GM21717 (cell line): ENCODE data around the gene FAM186B.
"Not testable (repeated sequence)": the region's sequence is repeated elsewhere in the genome, so short reads cannot be mapped to it uniquely, and the experiment has no call there.

Experiments used
- ATAC-seq: cut with Tn5 transposase; IDR thresholded peaks from one replicate; pipeline ENCODE4 v1.9.1; 2021; ENCODE audit warnings: mild to moderate bottlenecking, moderate library complexity; ENCODE audit not compliant: unreplicated experiment

The FAM186B gene

DNA sequence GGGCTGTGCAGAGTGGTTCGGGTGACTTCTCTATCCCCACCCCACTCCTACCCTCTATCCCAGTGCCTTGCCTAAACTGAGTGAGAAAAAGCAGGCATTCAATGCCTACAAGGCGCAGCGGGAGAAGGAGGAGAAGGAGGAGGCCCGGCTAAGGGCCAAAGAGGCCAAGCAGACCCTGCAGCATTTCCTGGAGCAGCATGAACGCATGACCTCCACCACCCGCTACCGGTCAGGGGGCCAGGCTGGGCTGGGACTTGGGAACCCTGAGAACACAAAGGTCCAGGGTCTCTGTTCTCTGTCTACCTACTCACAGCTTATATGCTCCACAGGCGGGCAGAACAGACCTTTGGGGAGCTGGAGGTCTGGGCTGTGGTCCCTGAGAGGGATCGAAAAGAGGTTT lies 29.6 kb upstream of the FAM186B start:
- ATAC-seq: no peak

DNA sequence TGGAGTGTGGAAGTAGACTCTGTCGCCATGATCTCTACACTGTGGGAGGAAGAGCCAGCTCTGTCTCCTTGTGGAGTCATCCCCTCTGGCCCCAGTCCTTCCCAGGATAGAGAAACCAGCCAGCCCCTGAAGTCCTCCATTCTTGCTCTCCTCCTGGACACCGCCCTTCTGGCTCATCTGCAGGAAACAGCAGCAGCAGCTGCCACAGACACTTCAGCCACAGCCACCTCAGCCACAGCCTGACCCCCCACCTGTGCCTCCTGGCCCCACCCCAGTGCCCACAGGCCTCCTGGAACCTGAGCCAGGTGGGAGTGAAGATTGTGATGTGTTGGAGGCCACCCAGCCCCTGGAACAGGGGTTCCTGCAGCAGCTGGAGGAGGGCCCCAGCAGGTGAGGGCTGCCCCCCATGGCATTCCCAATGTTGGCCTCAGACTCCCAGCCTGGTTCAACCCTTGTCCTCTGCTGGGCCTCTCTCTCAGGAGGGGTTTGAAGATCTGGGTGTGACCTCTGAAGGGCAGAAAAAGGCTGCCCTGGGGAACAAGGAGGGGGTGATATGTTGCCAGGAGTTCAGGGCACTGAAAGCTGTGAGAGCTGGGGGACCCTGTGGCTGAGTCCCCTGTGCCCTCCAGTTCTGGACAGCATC lies 28.4 kb upstream of the FAM186B start:
- ATAC-seq: no peak

DNA sequence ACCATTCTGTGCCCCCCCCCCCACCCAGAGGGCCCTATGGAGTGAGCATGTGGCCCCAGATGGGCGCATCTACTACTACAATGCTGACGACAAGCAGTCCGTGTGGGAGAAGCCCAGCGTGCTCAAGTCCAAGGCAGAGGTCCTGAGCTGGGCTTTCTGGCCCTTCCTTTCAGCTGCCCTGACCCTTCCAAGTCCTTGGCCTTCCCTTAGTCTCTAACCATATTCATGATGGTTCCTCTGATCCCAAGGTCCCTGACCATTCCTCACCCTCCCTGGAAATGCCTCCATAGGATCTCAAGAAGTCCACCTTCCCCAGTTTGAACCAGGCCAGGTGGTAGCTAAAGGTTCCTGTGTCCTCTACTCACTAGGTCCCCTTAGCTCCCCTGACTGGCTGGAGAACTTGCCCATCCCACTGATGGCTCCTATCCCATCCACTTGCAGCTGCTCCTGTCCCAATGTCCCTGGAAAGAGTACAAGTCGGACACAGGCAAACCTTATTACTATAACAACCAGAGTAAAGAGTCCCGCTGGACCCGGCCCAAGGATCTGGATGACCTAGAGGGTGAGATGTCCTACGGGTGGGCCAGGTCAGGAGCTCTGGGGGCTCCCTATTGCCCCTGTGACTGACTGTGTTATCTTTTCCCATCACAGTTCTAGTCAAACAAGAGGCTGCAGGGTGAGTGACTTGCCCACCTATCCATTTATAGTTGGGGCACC lies 27.7 kb upstream of the FAM186B start:
- ATAC-seq: no peak

DNA sequence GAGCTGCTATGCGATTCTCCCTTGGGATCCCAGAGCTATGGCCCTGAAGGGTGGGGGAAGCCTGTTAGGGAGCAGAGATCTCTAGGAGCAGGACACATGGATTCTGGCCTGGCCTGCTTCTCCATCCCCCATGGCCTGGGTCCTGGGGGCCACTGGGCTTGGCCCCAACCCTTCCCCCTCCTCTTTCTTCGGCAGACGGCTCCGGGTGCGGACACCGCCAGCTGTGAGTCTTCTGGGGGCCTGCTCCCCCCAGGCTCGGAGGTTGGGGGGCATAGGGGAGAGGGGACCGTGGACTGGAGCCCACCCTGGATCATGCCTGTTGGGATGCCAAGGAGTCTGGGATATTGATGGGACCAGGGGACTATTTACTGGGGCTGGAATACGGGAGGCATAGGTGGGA lies 27.0 kb upstream of the FAM186B start:
- no peak for ATAC-seq

DNA sequence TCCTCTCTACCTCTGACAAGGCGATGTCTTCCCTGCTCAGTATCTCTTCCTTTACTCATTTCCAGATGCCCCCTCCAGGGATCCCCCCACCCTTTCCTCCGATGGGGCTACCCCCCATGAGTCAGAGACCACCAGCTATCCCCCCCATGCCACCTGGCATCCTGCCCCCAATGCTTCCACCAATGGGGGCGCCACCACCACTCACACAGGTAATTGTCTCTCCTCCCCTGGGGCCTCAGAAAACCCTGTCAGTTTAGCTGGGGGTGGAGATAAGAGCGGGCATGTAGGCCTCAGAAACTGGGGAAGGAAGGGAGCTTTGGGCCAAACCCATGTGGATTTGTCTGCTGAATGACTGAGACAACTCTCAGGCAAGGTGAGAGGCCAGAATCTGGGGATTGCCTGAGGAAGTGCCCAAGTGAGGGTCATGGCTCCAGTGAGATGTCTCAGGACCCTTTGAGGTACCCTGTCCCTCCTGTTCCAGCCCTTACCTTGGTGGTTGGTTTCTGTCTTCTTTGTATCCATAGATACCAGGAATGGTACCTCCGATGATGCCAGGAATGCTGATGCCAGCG lies 26.0 kb upstream of the FAM186B start:
- no peak for ATAC-seq

DNA sequence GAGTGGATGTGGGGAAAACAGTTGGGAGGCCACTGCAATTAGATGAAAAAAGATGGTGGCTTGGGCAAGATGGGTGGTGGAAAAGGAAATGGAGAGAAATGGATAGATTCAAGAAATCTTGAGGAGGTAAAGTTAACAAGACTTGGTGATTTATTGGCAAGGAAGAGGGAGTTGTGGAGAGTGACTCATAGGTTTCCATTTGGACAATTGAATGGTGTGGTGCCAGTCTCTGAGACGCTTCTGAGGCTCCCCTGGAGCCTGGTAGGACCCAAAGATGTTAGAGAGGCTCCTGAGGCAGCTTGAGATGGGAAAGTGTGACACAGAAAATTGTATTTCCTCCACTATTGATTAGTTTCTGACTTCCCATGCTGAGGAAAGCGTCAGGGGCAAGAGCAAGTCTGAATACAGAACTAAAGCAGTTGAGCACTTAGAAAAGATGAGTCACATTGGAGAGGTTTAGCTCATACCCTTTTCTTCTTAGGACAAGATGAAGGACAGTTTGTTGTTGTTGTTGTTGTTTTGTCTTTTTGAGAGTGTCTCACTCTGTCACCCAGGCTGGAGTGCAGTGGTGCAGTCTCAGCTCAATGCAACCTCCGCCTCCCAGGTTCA lies 22.4 kb upstream of the FAM186B start:
- no peak for ATAC-seq

DNA sequence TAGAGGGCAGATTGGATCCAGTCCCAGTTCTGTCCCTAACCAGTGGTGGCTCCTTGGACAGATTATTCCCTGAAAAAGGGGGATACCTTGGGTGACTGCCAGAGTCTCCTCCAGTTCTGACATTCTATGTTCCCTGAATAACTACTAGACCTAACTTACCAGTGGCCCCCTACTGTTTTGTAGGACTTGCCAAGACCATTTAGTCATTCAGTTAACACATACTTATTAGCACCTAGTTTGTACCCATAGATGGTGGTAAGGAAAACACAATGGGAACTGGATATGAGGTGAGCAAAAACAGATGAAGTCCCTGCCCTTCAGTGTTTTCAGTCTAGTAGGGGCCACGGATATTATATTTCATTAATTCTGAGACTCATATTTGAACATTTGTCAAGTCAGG lies 21.4 kb upstream of the FAM186B start:
- no peak for ATAC-seq

DNA sequence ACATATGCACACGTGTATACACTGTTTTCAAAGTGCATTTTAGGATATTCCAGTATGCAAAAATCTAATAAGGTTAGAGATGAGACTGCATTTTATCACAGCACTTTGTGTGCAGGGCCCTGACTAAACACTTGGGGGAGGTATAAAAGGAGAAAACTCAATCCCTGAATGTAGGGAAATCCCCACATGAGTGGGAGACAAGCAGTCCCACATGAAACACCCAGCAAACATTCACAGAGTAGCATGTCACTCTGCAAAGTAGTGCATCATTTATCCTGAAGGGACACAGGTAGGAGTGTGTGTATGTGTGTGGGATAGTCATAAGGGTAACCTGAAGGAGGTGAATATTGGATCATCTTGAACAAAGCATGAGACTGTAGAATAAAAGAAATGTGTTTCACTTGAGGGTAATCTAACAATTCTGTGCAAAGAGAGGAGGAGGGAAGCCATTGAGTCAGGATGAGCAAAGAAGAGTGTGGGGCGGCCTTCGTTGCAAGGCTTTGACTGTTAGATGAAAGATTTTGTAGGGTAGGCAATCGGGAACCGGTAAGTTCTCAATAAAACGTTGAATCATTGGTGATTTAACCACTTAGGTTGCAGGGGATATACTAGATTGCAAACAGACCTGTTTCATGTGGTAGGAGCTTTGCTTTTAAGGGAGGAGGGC lies 20.9 kb upstream of the FAM186B start:
- no peak for ATAC-seq

DNA sequence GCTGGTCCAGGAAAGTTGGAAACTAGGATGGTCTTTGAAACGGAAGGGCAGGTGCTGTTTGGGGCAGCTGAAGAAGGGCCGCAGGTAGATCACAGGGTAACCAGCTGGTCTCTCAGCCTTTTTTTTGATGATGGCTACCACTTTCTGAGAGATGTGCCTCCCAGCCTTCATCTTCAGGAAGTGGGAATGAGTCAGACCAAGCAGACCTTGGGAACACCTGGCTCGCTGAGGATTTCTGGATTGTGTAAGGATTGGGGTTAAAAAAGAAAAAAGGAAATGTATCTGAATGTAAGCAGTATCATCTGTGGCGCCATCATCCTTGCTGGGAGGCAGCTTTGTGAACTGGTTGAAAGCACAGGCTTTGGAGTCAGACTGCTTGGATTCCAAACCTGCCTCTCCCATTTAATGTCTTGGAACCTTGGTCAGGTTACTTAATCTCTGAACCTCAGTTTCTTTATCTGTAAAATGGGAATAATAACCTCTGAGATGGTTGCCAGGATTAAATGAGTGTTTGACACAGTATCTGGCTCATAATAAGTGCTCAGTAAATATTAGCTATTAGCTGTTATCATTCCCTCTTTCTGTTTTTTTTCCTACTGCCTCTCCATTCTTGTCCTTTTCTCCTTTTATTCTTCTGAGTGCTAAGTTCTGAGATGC lies 19.6 kb upstream of the FAM186B start:
- ATAC-seq: no peak

DNA sequence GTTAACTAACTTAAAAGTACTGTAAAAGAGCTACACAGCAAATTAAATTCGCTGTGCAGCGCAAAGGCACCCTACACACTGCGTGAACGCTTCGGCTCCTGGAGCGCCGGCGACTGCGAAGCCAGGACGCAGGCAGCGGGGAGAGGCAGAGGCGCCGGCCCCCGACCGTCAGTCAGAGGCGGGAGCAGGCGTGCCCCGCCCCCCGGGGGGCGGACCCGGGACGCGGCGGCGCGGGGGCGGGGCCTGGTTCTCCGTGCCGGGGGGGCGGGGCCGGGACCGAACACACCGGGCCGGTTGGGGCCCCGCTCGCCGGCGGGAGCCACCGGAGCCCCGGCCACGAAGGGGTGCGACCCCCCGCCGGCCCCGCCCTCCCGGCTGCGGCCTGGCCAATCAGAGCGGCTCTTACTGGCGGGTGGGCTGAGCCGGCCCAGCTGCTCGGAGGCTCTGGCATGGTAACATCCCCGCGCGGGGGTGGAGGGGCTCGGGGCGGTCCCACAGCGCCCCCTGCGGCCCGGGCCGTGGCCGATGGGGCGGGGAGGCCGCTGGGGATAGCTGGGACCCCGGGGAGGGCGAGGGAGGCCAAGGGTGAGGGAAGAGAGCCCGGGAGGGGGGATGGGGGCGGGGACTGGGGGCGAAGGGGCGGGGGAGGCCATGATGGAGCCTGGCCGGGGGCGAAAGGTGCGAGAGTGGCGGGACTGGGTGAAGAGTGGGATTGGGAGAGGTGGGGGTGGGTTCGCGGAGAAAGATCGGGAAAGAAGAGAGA lies 17.9 kb upstream of the FAM186B start, which contains the start of gene PRPF40B:
Gene PRPF40B, plus strand, starts transcription at position 420 of the 763 bp plus-strand sequence. Its CDS starts 30 bp downstream, at position 450.
- peak; percentile 55 for ATAC-seq

DNA sequence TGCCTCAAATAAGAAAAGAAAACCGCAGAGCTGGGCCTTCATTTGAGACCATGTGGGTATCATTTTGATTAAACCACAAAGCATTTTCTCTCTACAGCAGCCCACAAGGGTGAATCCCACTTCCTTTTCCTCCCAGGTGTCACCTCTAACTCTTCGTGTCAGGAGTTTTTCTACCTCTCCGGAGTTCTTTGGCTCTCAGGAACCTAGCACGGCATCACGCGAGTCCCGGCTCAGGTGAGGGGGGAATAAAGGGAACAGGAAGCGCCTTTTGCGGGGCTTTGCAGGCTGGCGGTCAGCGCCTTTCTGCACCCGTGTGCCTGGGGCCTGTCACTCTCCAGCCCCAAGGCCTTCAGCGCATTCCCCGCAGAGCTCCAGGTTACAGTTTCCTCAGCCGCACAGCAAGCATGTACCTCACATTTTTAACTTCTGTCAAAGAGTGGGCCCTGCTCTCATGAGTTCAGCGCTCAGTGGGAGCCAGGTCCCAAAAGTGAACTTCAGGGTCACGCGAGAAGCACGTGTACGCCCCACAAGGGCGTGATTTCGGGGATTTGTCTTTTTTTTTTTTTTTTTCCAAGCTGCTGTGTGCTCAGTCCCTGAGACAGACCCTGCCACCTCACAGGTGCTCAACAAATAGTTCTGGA lies 17.2 kb upstream of the FAM186B start:
- peak; percentile 31 for ATAC-seq

DNA sequence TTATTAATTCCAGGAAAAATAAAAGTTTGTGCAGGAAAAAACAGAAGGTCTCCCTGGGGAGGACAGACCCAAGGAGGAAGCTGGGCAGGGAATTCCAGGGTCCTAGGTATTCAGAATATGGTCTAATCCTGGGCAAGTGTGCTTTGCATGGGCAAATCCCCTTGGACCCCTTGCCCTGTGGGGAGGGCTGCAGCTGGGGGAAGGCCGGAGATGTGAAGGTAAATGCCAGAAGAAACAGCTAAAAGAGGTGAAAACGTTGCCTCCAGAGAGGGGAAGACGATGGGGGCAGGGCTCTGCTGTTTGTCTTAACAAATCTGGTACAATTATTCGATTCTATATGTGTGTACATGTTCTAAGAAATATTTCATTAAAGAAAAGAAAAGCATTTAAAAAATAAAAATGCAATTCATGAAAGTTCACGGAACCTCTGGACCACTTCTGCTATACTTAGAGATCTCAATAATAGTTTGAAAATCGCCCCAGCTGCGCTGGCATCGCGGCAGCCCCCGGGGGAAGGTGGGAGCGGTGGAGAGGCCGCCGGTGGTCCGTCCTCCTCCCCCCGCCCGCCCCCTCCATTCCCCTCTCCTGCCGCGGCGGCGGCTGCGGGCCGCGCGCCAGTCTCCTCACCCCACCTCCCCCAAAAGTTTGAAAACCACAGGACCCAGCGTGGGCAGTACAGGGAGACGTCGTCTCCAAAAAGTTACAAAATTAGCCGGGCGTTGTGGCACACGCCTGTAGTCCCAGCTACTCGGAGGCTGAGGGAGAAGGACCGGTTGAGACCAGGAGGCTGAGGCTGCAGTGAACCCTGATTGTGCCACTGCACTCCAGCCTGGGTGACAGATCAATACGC lies 16.4 kb upstream of the FAM186B start:
- ATAC-seq: peak; percentile 1

DNA sequence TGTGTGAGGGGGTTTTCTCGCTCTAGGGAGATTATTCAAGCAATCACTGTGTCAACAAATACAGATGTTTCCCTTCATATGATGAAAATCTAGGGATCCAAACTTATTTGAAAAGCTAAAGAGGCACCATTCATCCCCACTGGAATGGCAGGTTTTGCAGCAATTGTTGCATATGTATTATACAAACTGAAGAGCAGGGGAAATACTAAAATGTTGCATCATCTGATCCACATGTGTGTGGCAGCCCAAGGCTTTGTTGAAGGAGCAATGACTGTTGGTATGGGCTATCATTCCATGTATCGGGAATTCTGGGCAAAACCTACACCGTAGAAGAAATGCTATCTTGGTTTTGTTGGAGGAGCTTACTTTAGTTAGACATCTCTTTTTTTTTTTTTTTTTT lies 13.8 kb upstream of the FAM186B start:
- no peak for ATAC-seq

DNA sequence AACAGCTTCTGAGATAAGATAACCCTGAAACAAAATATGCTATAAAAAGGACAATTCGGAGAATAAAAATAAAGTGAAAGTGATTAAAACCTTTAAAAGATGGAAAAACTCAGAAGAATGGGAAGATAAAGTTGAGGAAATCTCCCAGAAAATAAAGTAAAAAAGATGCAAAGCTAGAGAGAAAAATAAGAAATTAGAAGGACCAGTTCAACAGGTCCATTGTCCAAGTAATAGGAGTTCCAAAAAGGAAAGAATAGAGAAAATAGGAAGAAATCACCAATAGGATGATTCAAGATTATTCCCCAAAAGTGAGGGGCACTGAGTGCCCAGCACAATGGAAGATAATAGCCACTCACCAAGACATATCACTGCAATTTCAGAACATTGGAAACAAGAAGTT lies 13.1 kb upstream of the FAM186B start:
- ATAC-seq: no peak

DNA sequence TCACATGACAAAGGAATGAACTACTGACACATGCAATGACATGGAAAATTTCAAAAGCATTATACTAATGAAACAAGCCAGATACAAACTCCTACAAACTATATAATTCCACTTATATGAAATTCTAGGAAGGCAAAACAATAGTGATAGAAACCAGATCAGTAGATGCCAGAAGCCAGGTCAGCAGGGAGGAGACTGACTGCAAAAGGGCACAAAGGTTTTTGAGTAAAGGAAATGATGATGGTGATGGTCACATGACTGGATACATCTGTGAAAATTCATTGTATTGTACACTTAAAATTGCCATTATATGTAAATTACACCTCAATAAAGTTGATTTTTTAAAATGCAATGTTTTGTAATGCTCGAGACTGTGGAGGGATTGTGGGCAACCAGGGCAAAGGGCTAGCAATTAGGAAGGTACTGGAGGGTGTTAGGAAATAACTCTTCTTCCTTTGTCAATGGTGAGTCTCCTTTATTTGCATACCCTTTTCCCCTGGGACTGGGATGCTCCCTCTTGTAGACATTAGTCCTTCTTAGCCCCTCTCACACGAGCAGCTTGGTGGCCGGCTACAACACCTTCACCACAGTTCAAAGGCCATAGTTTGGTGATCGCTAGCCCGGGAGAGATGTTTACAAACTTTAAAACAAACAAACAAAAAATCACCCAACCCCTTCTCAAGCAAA lies 11.2 kb upstream of the FAM186B start:
- no peak for ATAC-seq

DNA sequence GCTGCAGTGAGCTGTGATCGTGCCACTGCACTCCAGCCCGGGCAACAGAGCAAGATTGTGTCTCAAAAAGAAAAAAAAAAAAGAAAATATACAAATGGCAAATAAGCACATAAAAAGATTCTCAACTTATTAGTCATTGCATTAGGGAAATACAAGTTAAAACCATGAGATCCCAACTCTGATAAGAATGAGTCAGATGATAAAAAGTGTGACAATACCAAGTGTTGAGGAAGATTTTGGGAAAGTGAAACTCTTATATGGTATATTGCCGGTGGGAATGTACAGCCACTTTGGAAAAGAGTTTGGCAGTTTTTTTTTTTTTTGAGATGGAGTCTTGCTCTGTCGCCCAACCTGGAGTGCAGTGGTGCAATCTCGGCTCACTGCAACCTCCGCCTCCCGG lies 10.3 kb upstream of the FAM186B start:
- ATAC-seq: no peak

DNA sequence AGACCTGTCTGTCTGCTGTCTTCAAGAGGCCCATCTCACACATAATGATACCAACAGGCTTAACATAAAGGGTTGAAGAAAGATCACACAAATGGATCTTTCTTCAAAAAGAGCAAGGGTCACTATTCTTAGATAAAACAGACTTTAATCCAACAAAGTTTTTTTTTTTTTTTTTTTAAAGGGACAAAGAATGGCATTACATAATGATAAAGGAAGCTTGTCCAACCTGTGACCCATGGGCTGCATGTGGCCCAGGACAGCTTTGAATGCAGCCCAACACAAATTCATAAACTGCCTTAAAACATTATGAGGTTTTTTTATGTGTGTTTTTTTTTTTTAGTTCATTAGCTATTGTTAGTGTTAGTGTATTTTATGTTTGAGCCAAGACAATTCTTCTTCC lies 6.8 kb upstream of the FAM186B start:
- no peak for ATAC-seq

DNA sequence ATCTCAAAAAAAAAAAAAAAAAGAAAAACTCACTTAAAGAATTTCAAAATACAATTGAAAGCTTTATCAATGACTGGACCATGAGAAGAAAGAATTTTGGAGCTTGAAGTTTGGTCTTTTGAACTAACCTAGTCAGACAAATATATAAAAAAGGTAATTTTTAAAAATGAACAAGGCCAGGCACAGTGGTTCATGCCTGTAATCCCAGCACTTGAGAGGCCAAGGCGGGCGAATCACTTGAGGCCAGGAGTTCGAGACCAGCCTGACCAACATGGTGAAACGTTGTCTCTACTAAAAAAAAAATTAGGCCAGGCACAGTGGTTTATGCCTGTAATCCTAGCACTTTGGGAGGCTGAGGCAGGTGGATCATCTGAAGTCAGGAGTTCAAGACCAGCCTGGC lies 5.3 kb upstream of the FAM186B start:
- not testable (repeated sequence) for ATAC-seq
